ENCODE data around the gene GLCE. TPM values are rescaled to one million over a fixed set of nuclear protein-coding genes. Genes with fewer than 3 reads are reported as not detected.

GLCE gene
- total and polyA plus RNA-seq, 4 donors, result 6.8 to 26.3 (median 13.7) TPM

DNA sequence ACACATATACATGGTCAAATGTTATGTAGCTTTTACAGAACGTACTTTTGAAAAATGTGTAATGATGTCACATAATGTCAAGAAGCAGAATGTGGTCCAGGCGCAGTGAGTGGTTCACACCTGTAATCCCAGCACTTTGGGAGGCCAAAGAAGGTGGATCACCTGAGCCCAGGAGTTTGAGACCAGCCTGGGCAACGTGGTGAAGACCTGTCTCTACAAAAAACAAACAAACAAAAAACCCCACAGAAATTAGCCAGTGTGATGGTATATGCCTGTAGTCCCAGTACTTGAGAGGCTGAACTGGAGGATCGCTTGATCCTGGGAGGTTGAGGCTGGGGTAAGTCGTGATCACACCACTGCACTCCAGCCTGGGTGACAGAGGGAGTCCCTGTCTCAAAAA lies 15.9 kb upstream of the GLCE start (continued):
- TF ChIP-seq FOXA1 (IDR thresholded peaks at IDR 0.05), result no peak
- TF ChIP-seq YY1 (IDR thresholded peaks at IDR 0.05), result no peak

DNA sequence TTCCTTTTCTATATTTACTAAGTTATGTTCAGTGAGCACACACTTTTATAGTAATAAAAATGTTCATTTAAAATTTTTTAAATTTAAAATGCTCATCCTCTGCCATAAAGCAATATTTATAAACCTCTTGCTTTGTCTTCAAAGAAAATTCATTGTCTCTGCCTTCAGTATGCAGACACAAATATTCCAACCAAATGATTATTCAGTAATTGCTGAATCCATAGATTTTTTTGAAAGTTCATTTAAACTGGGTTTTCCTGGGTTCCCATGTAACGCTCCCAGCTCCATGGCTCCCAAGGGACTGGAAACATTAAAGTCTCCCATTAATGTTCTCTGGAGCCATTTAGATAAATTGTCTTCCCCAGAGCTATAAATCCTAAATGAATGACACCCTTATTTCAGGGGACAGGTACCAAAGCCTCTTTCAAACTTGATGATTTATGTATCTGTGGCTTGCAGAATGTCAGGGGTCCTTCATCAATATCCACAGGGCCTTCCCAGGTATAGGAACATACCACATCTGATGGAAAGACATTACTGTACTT lies 15.2 kb upstream of the GLCE start:
- no peaks in the 10 kb centered on the region for H3K4me1 ChIP-seq (ENCODE audit: control insufficient read depth in 4 of 4, insufficient read depth in 4 of 4, low read length in 3 of 4)
- DNase-seq (ENCODE audit: low spot score), result no peak
- no peaks in the 10 kb centered on the region for H3K36me3 ChIP-seq (ENCODE audit: control insufficient read depth in 4 of 4, insufficient read depth in 3 of 4, low read depth in 1 of 4, low read length in 3 of 4)
- no peak overlapping the region for H3K9ac ChIP-seq (ENCODE audit: low read depth in 1 of 2, low read length in 2 of 2)
- no peak overlapping the region for H3K27ac ChIP-seq (ENCODE audit: low read depth in 1 of 2, low read length in 2 of 2)
- no peak overlapping the region for H3K4me3 ChIP-seq (ENCODE audit: low read depth in 1 of 3, low read length in 3 of 3)
- no peaks in the 10 kb centered on the region for H3K9me3 ChIP-seq (ENCODE audit: control insufficient read depth in 4 of 4, low read length in 3 of 4)
- no peak for TF ChIP-seq EGR1 (IDR thresholded peaks at IDR 0.05; ENCODE audit: low read depth in 2 of 2)
- TF ChIP-seq, protein P1, sequence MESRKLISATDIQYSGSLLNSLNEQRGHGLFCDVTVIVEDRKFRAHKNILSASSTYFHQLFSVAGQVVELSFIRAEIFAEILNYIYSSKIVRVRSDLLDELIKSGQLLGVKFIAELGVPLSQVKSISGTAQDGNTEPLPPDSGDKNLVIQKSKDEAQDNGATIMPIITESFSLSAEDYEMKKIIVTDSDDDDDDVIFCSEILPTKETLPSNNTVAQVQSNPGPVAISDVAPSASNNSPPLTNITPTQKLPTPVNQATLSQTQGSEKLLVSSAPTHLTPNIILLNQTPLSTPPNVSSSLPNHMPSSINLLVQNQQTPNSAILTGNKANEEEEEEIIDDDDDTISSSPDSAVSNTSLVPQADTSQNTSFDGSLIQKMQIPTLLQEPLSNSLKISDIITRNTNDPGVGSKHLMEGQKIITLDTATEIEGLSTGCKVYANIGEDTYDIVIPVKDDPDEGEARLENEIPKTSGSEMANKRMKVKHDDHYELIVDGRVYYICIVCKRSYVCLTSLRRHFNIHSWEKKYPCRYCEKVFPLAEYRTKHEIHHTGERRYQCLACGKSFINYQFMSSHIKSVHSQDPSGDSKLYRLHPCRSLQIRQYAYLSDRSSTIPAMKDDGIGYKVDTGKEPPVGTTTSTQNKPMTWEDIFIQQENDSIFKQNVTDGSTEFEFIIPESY (IDR thresholded peaks at IDR 0.05), result no peak
- no peak for TF ChIP-seq TAF1 (conservative IDR thresholded peaks at IDR 0.05)
- TF ChIP-seq, protein P2, sequence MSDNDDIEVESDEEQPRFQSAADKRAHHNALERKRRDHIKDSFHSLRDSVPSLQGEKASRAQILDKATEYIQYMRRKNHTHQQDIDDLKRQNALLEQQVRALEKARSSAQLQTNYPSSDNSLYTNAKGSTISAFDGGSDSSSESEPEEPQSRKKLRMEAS (IDR thresholded peaks at IDR 0.05), result no peak
- no peak for TF ChIP-seq RXRA (IDR thresholded peaks at IDR 0.05)
- no peak for TF ChIP-seq GABPA (IDR thresholded peaks at IDR 0.05 in 1 of 2, conservative IDR thresholded peaks at IDR 0.05 in 1 of 2)
- TF ChIP-seq HNF4A (conservative IDR thresholded peaks at IDR 0.05), result no peak
- no peak for TF ChIP-seq FOXA2 (IDR thresholded peaks at IDR 0.05)
- TF ChIP-seq, protein P3, sequence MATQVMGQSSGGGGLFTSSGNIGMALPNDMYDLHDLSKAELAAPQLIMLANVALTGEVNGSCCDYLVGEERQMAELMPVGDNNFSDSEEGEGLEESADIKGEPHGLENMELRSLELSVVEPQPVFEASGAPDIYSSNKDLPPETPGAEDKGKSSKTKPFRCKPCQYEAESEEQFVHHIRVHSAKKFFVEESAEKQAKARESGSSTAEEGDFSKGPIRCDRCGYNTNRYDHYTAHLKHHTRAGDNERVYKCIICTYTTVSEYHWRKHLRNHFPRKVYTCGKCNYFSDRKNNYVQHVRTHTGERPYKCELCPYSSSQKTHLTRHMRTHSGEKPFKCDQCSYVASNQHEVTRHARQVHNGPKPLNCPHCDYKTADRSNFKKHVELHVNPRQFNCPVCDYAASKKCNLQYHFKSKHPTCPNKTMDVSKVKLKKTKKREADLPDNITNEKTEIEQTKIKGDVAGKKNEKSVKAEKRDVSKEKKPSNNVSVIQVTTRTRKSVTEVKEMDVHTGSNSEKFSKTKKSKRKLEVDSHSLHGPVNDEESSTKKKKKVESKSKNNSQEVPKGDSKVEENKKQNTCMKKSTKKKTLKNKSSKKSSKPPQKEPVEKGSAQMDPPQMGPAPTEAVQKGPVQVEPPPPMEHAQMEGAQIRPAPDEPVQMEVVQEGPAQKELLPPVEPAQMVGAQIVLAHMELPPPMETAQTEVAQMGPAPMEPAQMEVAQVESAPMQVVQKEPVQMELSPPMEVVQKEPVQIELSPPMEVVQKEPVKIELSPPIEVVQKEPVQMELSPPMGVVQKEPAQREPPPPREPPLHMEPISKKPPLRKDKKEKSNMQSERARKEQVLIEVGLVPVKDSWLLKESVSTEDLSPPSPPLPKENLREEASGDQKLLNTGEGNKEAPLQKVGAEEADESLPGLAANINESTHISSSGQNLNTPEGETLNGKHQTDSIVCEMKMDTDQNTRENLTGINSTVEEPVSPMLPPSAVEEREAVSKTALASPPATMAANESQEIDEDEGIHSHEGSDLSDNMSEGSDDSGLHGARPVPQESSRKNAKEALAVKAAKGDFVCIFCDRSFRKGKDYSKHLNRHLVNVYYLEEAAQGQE (IDR thresholded peaks at IDR 0.05), result no peak
- TF ChIP-seq FOXA1 (IDR thresholded peaks at IDR 0.05), result no peak
- TF ChIP-seq RAD21 (IDR thresholded peaks at IDR 0.05), result no peak
- TF ChIP-seq HNF4G (IDR thresholded peaks at IDR 0.05), result no peak
- TF ChIP-seq JUND (IDR thresholded peaks at IDR 0.05), result no peak
- no peak for TF ChIP-seq NR2F2 (IDR thresholded peaks at IDR 0.05)
- no peak for TF ChIP-seq SP1 (IDR thresholded peaks at IDR 0.05)
- TF ChIP-seq, protein P4, sequence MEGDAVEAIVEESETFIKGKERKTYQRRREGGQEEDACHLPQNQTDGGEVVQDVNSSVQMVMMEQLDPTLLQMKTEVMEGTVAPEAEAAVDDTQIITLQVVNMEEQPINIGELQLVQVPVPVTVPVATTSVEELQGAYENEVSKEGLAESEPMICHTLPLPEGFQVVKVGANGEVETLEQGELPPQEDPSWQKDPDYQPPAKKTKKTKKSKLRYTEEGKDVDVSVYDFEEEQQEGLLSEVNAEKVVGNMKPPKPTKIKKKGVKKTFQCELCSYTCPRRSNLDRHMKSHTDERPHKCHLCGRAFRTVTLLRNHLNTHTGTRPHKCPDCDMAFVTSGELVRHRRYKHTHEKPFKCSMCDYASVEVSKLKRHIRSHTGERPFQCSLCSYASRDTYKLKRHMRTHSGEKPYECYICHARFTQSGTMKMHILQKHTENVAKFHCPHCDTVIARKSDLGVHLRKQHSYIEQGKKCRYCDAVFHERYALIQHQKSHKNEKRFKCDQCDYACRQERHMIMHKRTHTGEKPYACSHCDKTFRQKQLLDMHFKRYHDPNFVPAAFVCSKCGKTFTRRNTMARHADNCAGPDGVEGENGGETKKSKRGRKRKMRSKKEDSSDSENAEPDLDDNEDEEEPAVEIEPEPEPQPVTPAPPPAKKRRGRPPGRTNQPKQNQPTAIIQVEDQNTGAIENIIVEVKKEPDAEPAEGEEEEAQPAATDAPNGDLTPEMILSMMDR (IDR thresholded peaks at IDR 0.05; ENCODE audit: low read depth, low read length, missing input control), result no peak
- TF ChIP-seq YY1 (IDR thresholded peaks at IDR 0.05), result no peak
- TF ChIP-seq, protein P5, sequence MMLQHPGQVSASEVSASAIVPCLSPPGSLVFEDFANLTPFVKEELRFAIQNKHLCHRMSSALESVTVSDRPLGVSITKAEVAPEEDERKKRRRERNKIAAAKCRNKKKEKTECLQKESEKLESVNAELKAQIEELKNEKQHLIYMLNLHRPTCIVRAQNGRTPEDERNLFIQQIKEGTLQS (IDR thresholded peaks at IDR 0.05), result no peak
- WGBS, result 96% methylated on average over 1 of the region's 1 CpG
- H3K27me3 ChIP-seq (ENCODE audit: control insufficient read depth in 4 of 4, insufficient read depth in 4 of 4, low read length in 3 of 4), result no peaks in the 10 kb centered on the region

Data from liver (tissue), 9 donors.